Ureter (tissue), 1 donor: Measurements from ENCODE around the gene FASTK. TPM values are rescaled to one million over a fixed set of nuclear protein-coding genes. Genes with fewer than 3 reads are reported as not detected.

ENCODE experiments used
- DNase-seq: peaks from one replicate; pipeline ENCODE4 v3.0.0-alpha.2; 2020; ENCODE audit warnings: low spot score
- total RNA-seq: library from RNA; stranded (reverse); gene quantifications from one replicate; pipeline ENCODE4 v1.2.4, GENCODE V29; 2023
- donor health status: DM: yes; HTN: yes; CAD: no.

Gene FASTK
- total RNA-seq, 1 donor from 2014 or later, result 91.7 TPM

DNA sequence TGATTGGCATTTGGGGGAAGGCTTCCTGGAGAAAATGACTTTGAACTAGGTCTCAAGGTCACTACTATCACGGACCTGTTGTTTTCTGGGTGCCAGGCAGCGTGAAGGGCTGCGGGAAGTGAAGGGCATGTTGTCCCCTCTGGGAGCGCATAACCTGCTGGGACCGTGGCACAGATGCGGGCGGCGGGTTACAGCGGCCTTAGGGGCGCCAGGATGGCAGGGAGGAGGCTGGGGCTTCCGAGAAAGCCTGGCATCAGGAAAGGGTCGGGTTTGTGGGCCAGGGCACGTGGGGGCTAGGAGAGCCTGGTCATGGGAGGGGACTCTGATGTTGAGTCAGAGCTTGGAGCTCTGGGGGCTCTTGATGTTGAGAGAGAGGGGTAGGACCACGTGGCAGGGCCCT lies 15.1 kb downstream of the FASTK start:
- DNase-seq, result no peak

DNA sequence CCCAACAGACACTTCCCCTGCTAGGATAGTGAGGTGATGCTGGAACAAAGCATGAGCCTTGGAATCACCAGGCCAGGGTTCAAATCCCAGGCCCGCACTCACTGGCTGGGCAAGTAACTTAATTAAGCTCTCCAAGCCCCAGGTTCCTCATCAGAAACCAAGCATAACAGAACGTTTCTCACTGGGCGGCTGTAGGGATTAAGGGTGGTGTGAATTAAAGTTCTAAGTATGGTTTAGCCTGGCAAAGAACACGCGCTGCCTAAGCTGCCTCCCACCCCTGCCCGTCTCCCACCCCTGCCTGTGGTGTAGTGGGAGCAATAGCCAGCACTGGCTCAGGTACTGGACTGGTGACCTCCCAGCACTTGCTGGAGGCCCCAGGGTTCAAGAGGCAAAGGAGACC lies 15.6 kb downstream of the FASTK start:
- no peak for DNase-seq

- no peak for DNase-seq
Measured at GRCh38 chr7:151064454-151064853, 16.2 kb downstream of the FASTK start.

DNA sequence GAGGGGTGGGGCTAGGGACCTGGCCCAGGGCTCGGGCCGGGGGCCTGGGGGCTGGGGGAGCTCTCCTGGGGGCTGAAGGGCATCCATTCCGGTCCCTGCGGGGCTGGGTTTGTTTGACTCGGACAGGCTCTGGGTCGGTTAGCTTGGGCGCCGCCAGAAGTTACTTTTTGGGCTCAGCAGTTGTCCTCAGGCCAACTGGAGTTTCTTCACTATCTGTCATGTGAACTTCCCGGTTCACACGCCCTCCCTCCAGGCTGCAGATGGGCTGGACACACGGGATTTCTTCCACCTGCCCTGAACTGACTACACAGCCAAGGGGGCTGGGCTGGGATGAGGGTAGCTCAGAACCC lies 17.4 kb downstream of the FASTK start:
- DNase-seq, result no peak

DNA sequence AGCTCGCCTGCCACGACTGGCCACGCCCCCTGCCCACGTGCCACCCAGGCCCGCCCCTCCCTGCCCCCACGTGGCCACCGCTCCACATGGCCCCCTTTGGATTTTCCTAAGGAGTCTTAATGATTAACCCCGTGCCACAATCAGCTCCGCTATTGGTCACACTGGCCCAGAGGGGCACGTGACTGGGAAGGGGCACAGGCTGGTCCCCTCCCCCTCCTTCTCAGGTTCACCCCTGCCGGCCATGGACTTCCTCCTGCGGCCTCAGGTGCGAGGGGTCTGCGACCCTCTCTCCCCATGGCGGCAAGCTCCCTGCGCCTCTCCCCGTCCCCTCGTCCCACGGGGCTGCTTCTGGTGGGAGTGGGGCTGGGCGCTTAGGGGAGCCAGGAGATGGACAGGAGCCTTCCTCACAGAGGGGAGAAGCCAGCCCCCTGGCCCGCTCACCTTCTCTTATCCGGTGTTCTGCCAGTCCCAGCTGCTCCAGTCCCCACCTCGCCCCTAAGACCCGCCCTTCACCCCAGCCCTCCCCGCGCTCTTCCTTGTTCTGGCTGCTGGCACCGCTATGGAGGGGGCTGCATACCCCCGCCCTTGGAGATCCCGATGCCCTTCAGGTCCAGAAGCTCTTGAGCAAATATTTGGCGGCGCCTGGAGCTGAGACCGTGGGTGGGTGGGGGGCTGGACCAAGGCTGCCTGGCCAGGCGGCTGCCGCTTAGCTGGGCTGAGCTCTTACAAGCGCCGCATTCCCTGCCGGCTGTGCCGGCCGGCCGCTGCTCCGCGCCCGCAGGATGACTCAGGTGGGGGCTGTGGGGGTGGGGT lies 18.0 kb downstream of the FASTK start:
- DNase-seq, result no peak

GRCh38 chr7:151062111-151062398 lies 18.6 kb downstream of the FASTK start:
- no peak for DNase-seq

GRCh38 chr7:151061213-151062110 lies 19.1 kb downstream of the FASTK start:
- DNase-seq, result no peak

DNA sequence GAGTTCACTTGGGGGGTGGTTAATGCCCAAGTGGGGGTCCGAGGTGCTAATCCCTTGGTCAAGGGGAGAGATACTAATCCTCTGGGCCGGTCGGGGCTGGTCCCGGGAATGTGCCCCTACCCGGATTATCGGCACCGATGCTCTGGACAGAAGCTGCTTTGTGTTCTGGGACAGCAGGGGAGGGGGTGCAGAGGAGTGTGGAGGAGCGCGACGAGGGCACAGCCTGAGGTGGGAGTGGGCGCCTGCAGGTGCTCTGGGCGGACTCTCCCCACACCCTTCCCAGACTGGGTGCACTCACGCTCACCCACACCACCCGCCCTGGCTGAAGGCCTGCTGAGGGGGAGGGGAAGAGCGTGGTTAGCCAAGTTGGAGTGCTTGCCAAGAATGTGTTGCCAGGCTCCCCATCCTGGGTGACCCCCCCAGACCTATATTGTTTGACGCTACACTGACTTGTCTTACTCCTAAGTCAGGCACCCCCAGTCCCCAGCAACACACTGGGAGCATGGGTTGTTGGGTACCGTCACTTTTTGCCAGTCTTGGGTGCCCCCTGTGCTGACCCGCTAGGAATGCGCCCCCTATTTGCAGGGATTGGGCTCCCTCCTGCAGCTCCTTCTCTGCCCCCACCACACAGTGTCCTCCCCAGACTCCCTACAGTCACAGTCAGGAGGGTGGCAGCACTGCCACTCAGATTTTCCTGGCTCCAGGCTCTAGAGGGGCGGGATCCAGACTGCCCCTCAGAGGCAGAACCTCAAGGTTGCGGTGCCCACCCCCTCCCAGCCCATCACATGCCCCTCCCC lies 20.0 kb downstream of the FASTK start:
- no peak for DNase-seq

- no peak for DNase-seq
Measured at GRCh38 chr7:151060113-151060415, 20.5 kb downstream of the FASTK start.

- peak; percentile 84 for DNase-seq
Measured at GRCh38 chr7:151059367-151060112, 21.1 kb downstream of the FASTK start, which contains the start of gene SLC4A2. SLC4A2 (plus strand) TSS chr7:151059589; CDS start chr7:151061988, 2,399 bp downstream.

- DNase-seq, result no peak
Measured at GRCh38 chr7:151058781-151059366, 21.7 kb downstream of the FASTK start.

- peak; percentile 99 for DNase-seq
Measured at GRCh38 chr7:151057989-151058780, 22.4 kb downstream of the FASTK start.

GRCh38 chr7:151057506-151057988 lies 23.1 kb downstream of the FASTK start, which contains the start of gene CDK5:
CDK5 (minus strand) TSS chr7:151057897; CDS start chr7:151057848, 49 bp downstream.
- no peak for DNase-seq

DNA sequence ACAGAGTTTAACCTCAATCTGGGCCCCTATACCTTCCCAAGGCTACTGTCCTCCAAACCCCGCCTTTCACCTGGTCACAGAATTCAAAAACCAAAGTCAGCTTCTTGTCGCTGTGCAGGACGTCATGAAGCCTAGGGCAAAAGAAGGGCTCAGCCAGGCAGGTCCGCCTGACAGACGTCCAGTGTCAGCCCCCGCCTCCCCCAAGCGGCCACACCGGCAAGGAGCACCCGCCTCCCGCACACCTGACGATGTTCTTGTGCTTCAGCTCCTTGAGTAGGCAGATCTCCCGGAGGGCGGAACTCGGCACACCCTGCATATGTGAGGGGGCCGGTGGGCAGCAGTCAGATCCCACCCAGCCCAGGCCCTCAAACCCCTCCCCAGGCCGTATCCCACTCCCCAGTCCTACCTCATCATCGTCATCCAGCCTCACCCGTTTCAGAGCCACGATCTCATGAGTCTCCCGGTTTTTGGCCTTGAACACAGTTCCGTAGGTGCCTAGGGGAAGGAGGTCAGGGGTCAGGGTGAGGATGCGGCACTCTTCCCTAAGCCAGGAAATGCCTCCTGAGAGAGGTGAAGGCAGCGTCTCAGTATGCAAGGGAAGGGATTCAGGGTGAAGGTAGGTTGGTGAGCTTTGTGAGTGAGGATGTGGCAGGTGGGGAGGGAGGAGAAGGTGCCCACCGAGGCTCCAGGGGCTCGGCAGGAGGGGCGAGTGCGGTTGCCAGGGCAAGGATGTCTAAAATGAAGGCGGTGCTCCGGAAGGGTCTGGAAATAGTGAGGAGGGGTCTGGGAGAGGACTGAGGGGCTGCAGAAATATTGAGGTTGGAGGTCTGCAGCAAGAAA lies 23.7 kb downstream of the FASTK start:
- DNase-seq, result no peak

GRCh38 chr7:151056283-151056665 lies 24.3 kb downstream of the FASTK start:
- DNase-seq, result no peak

DNA sequence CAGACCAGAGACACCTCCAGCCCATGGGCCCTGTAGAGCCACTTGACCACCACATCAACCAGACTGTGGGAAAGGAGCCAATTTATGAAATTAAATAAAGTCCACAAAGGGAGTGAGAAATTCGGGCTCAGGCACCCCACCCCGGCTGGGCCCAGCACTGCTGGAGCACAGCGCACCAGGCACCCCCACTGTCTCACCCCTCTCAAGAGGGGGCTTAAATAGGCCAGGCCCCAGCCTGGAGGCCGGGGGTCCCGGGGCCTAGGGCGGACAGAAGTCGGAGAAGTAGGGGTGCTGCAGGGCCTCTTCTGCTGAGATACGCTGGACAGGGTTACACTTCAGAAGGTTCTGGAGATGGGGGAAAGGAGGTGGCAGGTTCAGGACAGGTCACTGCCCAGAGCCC lies 26.9 kb downstream of the FASTK start:
- DNase-seq, result no peak

- no peak for DNase-seq
Measured at GRCh38 chr7:151053096-151053495, 27.5 kb downstream of the FASTK start.

DNA sequence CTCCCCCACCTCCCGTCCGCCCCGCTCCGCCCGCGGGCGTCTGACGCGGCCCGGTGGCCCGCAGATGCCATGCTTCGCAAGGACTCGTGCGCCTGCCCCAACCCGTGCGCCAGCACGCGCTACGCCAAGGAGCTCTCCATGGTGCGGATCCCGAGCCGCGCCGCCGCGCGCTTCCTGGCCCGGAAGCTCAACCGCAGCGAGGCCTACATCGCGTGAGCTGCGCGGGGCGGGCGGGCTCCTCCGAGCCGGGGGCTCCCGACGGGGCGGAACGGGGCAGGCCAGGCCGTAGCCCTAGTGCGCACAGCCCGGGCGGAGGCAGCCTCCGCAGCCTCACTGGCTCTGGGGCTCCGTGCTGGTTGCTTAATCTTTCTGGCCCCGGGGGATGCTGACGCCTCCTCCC lies 29.5 kb downstream of the FASTK start:
- peak; percentile 64 for DNase-seq

DNA sequence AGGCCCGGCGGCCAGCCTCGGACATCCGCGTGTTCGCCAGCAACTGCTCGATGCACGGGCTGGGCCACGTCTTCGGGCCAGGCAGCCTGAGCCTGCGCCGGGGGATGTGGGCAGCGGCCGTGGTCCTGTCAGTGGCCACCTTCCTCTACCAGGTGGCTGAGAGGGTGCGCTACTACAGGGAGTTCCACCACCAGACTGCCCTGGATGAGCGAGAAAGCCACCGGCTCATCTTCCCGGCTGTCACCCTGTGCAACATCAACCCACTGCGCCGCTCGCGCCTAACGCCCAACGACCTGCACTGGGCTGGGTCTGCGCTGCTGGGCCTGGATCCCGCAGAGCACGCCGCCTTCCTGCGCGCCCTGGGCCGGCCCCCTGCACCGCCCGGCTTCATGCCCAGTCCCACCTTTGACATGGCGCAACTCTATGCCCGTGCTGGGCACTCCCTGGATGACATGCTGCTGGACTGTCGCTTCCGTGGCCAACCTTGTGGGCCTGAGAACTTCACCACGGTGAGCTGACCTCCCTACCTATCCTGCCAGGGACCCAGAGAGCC lies 31.6 kb downstream of the FASTK start:
- no peak for DNase-seq
